ENCODE measurements around the gene UGT1A7.

Gene UGT1A7

DNA sequence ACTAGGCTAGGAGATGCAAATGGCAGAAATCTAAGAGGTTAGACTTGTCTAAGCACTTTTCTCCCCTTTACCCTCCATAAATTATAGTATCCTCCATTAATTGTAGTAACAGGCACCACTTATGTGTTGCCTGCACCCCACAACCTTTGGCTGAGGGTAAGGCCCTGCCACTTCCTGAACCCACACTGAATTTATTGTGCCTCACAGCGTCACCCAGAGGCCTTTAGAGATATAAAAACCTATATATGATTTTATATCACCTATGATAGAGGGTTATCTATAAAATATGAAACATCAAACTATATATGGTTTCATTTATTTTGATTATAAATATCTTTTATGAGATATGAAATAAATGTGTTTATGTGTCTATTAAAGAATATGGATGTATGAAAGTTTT lies 7.4 kb upstream of the UGT1A7 start:
- Histone ChIP-seq H3K4me3 (ENCODE audit: low read length, poor library complexity, severe bottlenecking) (no peak overlapping the region), H3K9me3 (ENCODE audit: insufficient read depth, low read depth, low read length) (no peaks in the 10 kb centered on the region), H3K4me1 (ENCODE audit: insufficient read depth, low read length, poor library complexity, severe bottlenecking) (no peaks in the 10 kb centered on the region), H3F3A (ENCODE audit: low read depth) (no peaks in the 10 kb centered on the region), H4K20me1 (ENCODE audit: insufficient read depth, low read length, poor library complexity, severe bottlenecking) (no peaks in the 10 kb centered on the region), H3K27me3 (ENCODE audit: insufficient read depth, low read length, poor library complexity, severe bottlenecking) (peaks cover 6% of the 10 kb centered on the region), H3K79me2 (ENCODE audit: insufficient read depth, low read length) (no peaks in the 10 kb centered on the region), H2AFZ (ENCODE audit: low read length) (no peak overlapping the region), H3K4me2 (ENCODE audit: low read depth, low read length, poor library complexity, severe bottlenecking) (no peak overlapping the region), H3K9me2 (replicated peaks; ENCODE audit: low read depth, low read length) (no peaks in the 10 kb centered on the region), H3K9ac (ENCODE audit: low read depth, low read length, poor library complexity, severe bottlenecking) (no peak overlapping the region), H3K36me3 (ENCODE audit: insufficient read depth, low read length) (no peaks in the 10 kb centered on the region)
- TF ChIP-seq EZH2phosphoT487 (IDR thresholded peaks at IDR 0.05; ENCODE audit: borderline replicate concordance) = no peak
- TF ChIP-seq, protein P1, sequence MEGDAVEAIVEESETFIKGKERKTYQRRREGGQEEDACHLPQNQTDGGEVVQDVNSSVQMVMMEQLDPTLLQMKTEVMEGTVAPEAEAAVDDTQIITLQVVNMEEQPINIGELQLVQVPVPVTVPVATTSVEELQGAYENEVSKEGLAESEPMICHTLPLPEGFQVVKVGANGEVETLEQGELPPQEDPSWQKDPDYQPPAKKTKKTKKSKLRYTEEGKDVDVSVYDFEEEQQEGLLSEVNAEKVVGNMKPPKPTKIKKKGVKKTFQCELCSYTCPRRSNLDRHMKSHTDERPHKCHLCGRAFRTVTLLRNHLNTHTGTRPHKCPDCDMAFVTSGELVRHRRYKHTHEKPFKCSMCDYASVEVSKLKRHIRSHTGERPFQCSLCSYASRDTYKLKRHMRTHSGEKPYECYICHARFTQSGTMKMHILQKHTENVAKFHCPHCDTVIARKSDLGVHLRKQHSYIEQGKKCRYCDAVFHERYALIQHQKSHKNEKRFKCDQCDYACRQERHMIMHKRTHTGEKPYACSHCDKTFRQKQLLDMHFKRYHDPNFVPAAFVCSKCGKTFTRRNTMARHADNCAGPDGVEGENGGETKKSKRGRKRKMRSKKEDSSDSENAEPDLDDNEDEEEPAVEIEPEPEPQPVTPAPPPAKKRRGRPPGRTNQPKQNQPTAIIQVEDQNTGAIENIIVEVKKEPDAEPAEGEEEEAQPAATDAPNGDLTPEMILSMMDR (conservative IDR thresholded peaks at IDR 0.05; ENCODE audit: low read length) = no peak

DNA sequence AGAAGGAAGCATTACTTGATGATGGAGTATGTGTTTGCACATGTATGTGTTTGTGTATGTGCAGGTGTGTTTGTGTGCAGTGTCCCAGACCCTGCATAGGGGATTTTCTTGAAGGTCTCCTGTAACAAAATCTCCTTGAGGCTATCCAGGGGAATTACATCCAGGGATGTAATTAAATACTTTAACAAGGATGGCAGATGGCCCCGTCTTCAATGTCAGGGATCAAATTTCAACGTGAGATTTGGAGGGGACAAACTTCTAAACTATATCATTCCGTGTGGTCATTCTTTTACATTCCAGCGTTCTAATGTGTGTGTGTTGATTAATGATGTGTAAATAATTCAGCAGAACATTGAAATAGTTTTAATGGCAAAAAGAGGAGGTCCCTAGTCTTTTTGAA lies 6.7 kb upstream of the UGT1A7 start:
- H3F3A ChIP-seq (ENCODE audit: low read depth) = no peaks in the 10 kb centered on the region
- H3K79me2 ChIP-seq (ENCODE audit: insufficient read depth, low read length) = no peaks in the 10 kb centered on the region
- no peaks in the 10 kb centered on the region for H3K4me1 ChIP-seq (ENCODE audit: insufficient read depth, low read length, poor library complexity, severe bottlenecking)
- no peak overlapping the region for H3K4me3 ChIP-seq (ENCODE audit: low read length, poor library complexity, severe bottlenecking)
- no peak overlapping the region for H2AFZ ChIP-seq (ENCODE audit: low read length)
- H4K20me1 ChIP-seq (ENCODE audit: insufficient read depth, low read length, poor library complexity, severe bottlenecking) = no peaks in the 10 kb centered on the region
- H3K36me3 ChIP-seq (ENCODE audit: insufficient read depth, low read length) = no peaks in the 10 kb centered on the region
- H3K9me3 ChIP-seq (ENCODE audit: insufficient read depth, low read depth, low read length) = no peaks in the 10 kb centered on the region
- TF ChIP-seq EZH2phosphoT487 (IDR thresholded peaks at IDR 0.05; ENCODE audit: borderline replicate concordance) = no peak
- TF ChIP-seq, protein P1 (conservative IDR thresholded peaks at IDR 0.05; ENCODE audit: low read length) = no peak
- no peak overlapping the region for H3K4me2 ChIP-seq (ENCODE audit: low read depth, low read length, poor library complexity, severe bottlenecking)
- no peak overlapping the region for H3K9ac ChIP-seq (ENCODE audit: low read depth, low read length, poor library complexity, severe bottlenecking)
- H3K9me2 ChIP-seq (replicated peaks; ENCODE audit: low read depth, low read length) = no peaks in the 10 kb centered on the region
- peaks cover 6% of the 10 kb centered on the region for H3K27me3 ChIP-seq (ENCODE audit: insufficient read depth, low read length, poor library complexity, severe bottlenecking)

DNA sequence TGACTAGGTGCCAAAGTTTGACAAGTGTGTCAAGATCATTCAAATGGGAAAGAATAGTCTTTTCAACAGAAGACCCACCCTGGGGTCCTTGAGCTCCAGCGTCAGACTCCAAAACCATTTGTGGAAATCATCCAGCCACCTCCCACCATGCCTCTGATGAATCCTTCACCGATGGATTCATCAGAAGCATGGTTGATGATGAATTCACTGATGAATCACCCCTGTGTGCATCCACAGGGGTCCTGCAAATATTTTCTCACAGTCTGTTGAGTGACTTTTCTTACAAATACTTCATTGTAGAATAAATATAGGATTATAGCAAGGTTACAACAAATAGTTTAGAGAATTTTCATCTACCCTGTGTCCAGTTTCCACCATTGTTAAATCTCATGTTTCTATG lies 5.7 kb upstream of the UGT1A7 start:
- Histone ChIP-seq H3K4me2 (ENCODE audit: low read depth, low read length, poor library complexity, severe bottlenecking) (no peak overlapping the region), H3K4me1 (ENCODE audit: insufficient read depth, low read length, poor library complexity, severe bottlenecking) (no peaks in the 10 kb centered on the region), H3K27me3 (ENCODE audit: insufficient read depth, low read length, poor library complexity, severe bottlenecking) (peaks cover 6% of the 10 kb centered on the region), H4K20me1 (ENCODE audit: insufficient read depth, low read length, poor library complexity, severe bottlenecking) (no peaks in the 10 kb centered on the region), H3K36me3 (ENCODE audit: insufficient read depth, low read length) (no peaks in the 10 kb centered on the region), H3K4me3 (ENCODE audit: low read length, poor library complexity, severe bottlenecking) (no peak overlapping the region), H3K9me2 (replicated peaks; ENCODE audit: low read depth, low read length) (no peaks in the 10 kb centered on the region), H3F3A (ENCODE audit: low read depth) (no peaks in the 10 kb centered on the region), H3K79me2 (ENCODE audit: insufficient read depth, low read length) (no peaks in the 10 kb centered on the region), H3K9me3 (ENCODE audit: insufficient read depth, low read depth, low read length) (no peaks in the 10 kb centered on the region), H2AFZ (ENCODE audit: low read length) (no peak overlapping the region), H3K9ac (ENCODE audit: low read depth, low read length, poor library complexity, severe bottlenecking) (no peak overlapping the region)
- no peak for TF ChIP-seq EZH2phosphoT487 (IDR thresholded peaks at IDR 0.05; ENCODE audit: borderline replicate concordance)
- TF ChIP-seq, protein P1 (conservative IDR thresholded peaks at IDR 0.05; ENCODE audit: low read length) = no peak

All from Loucy (cell line).